ENCODE results near the gene TMEM245.

Gene TMEM245

DNA sequence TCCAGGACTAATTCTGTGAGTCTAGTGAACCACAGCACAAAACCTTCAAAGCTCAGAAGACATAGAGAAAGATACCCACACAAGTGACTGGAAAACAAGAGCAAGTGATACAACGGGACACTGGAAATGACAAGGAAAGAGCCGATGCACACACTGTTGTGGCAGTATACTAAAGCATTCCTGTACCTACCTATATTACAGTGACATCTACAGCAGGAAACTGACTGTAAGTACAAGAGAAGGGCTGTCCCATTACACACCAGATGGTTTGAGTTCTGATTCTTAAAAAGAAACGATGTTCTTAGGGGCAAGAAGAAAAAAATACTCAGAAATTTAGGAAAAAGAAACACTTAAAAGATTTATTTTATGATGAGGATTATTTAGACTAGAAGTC lies 18.5 kb downstream of the TMEM245 start:
- DNase-seq (ENCODE audit: low spot score) = no peak

DNA sequence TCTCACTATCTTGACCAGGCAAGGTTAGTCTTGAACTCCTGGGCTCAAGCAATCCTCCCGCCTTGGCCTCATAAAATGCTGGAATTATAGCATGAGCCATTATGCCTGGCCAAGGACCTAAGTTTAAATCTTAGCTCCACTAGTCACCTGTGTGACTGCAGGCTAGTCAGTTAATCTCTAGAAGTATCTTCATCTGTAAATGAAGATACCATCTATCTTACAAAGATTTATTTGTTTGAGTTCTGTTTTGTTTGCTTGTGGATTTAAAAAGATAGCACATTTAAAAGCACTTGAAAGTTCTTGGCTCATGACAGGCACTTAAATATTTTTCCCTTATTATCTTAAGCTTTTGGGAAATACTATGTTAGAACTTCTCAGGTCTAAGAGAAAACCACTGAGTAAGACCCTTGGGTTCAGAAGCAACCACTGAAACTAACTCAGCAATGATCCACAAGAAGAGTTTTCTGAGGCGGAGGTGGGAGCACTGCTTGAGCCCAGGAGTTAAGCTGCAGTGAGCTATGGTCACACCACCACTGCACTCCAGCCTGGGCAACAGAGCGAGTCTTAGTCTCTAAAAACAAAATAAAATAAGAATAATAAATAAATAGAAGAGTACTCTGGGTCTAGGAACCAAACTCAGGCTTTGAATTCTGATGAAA lies 19.1 kb downstream of the TMEM245 start:
- DNase-seq (ENCODE audit: low spot score) = no peak

DNA sequence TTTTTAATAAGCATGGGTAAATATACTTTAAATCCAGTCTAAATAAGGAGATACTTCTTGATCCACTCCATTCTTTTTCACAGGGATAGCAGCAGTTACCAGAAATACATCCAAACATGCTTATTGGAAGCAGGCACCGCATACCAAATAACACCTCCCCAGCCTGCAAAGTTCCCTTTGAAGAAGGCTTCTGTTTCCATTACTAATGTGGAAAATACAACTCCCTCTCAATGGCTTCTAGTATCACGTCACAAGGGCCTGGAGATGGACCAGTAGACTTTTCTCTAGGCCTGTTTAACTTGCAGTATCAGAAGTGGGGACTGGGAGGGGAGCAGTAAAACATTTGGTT lies 20.8 kb downstream of the TMEM245 start:
- no peak for DNase-seq (ENCODE audit: low spot score)

DNA sequence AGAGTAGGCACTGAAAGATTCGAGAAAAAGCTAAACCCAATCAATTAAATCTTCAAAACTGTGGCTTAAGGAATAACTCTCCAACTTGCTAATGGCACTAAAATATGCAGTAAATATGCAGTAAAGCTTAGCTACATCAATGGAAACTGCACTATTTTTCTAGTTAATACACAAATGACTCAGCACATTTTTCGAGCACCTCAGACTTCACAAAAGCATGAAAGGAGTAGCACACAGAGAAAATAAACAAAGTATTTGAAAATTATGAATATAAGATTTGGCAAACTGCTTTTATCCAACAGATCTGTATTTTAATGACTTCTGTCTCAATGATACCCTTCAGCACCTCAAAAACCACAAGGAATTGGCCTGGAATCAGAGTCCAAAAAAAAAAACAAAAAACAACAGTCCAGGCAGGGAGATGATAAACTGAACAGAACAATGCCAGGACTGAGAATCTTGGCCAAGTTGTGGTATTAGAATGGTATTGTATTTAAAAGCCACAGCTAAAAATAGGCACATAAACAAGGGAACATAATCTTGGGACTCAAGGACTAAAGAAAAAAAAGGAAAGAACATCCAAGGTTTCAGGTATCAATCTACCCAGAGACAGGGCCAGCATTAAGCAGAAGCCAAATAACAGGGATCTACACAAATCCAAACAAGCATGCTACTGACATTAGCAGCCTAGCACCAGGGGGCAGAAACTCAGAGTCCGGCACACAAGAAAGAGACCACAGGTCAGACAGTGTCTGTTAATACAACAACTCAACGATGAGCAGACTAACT lies 21.4 kb downstream of the TMEM245 start:
- peak; percentile 37 for DNase-seq (ENCODE audit: low spot score)

DNA sequence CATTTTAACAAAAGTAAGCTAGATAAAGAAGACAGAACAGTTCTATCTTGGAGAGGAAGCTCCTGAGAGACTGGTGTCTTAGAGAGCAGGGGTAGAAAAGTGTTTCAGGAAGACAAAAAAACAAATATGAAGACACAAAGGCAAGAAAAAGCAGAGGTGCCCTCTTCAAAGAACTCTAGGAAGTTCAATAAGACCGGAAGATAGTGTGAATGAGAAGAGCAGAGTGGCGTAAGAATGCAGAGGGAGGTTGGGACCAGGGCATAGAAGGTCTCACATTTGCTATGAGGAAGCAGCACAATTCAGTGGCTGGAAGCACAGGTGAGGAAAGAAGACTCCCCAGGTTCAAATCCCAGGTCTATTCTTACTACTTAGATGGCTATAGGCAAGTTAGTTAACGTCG lies 22.6 kb downstream of the TMEM245 start:
- DNase-seq (ENCODE audit: low spot score) = no peak

DNA sequence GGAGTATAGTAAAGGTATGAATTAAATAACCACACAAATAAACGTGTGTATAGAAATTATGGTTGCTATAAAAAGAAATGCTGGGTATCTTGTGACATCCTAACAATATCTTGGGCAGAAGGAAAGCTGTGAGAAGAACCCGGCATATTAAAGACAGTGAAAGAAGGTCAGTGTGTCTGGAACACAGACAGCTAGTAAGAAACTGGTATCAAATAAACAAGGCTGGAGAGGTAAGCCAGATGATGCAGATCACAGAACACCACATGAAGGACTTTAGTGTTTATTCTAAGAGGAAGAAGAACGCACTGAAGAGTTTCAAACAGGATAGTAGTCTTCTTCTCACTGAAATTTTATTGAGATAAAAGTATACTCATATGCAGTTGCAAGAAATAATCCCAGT lies 24.4 kb downstream of the TMEM245 start:
- no peak for DNase-seq (ENCODE audit: low spot score)

DNA sequence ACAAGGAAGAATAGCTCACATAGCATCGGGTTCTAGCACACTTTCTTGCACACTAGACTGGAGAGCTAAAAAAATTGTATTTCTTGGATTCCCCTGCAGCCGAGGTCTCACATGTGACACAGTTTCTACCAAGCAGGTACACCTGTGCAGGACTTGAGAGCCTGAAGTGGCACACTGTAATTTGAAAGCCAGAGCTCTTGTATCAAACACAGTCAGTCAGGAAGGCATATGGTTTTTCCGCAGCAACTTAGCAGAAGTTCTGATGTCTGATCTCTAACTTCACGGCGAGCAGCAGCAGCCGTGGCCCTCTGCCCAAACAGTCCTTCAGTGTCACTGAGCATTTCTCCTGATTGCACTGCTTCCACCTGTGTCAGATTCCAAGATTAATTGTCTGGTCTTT lies 25.5 kb downstream of the TMEM245 start:
- no peak for DNase-seq (ENCODE audit: low spot score)

DNA sequence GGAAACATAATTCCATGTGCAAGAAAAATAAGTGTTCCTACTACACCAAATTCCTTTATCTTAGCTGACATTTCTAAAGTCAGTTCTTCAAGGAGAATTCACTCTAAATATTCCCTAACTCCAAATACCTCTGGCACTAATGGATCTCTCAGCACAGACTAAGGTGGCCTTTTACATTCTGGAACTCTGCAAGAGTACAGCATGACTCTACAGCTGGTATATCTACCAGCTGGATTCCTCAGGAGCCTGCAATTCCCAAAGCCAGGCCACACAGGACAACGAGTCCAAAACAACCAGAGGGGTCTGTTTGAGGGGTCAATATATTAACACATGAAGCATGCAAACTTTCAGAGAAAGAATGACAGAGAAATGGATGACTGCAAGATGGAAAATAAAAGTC lies 27.2 kb downstream of the TMEM245 start:
- no peak for DNase-seq (ENCODE audit: low spot score)

DNA sequence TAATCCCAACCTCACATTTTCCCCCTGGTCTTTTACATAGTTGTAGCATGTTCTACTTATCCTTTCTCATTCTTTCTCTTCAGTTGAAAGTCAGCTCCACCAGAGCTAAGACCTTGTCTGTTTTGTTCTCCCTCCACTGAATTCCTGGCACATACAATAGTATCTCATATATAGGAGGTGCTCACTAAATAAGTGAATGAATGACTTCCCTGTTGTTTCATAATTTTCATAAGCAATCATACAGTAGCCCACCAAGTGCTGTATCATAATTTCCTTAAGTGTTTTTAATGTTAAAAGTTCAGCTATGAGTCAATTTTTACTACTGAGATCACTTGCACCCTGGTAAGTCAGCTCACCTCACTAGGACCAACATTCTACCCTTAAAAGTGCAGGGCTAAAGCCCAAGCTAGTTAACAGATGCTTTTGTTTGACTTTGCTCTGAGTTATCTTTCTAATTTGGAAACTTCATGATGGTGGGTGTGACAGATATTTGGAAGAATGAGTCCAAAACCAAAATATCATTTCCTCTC lies 27.6 kb downstream of the TMEM245 start:
- no peak for DNase-seq (ENCODE audit: low spot score)

DNA sequence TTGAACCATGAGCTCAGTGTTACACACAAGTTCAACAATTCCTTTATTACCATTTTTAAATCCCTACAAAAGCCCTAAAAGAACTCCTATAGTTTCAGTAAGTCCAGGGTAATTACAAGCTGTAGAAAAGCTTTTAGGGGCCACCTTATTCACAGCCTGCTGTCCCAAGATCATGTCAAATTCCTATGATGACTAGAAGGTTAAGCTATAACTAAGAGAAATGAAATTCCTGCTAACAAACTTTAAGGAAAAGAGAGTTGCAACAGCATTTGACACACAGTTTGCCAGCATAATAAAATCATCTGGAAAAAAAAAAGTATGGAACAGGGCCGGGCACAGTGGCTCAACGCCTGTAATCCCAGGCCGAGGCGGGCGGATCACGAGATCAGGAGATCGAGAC lies 31.5 kb downstream of the TMEM245 start:
- no peak for DNase-seq (ENCODE audit: low spot score)

DNA sequence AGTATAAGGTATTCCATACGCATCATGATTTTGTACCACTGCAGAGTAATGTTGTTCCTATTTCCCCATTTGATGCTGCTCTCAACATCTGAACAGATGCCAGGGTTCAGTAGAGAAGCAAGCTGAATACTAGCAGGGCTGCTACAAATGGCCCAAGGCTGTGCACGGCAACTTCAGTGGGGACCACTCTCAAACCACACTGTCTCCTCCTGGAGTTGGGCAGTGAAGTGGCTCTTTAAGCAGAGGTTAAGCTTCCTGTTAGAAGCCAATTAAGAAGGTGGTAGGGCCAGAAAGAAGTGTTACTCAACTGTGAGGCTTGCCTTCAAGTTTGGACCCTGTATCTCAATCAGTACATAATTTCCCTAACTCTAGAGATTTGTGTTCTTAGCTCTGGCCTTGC lies 32.0 kb downstream of the TMEM245 start:
- no peak for DNase-seq (ENCODE audit: low spot score)

DNA sequence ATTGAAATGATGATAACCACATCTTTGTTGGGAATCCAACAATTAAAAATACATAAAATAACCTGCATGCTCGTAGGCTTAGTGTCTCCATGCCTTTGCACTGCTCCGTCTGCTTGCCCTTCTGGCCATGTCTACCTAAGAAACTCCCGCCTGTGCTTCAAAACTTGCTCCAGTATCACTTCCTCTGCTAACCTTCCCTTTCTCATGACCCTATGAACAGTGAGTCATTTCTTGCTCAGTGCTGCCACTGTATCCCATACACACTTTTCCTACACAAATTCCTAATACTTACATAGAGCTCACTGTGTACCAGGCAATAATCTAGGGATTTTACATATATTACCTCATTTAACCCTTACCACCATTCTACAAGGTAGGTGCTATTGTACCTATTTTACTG lies 33.5 kb downstream of the TMEM245 start:
- DNase-seq (ENCODE audit: low spot score) = no peak

DNA sequence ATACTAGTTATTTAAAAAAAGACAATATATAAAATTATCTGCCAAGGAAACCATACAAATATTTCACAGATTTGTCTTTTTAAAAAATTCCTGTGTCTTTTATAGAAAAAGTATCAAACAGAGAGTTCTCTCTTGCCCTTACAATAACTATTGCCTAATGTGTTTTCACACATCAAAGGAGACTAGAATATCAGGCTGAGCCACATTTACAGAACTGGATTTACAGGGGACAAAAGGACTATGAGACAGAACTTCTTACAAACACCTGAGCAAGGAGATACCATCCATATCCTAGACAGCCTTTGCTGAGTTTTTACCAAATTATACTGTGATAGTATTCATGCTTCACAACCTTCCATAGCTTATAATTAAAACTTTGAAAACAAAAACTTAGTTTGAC lies 34.2 kb downstream of the TMEM245 start:
- no peak for DNase-seq (ENCODE audit: low spot score)

DNA sequence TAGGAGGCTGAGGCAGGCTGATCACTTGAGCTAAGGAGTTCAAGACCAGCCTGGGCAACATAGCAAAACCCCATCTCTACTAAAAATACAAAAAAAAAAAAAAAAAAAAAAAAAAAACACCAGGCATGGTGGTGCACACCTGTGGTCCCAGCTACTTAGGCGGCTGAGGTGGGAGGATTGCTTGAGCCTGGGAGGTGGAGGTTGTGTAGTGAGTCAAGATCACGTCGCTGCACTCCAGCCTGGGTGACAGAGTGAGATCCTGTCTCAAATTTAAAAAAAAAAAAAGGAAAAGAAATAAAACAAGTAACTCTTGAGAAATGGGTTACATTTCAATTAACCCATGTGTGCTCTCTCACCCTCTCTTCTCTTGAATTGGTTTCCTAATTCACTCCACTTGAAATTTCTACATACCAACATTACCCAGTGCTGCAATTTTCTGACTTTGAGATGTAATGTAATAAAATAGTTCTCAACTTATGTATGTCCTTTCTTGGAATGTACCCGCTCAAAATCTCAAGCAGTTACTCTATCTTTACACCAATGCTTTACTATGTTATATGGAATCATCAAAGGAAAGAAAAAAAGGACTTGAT lies 35.8 kb downstream of the TMEM245 start:
- no peak for DNase-seq (ENCODE audit: low spot score)

DNA sequence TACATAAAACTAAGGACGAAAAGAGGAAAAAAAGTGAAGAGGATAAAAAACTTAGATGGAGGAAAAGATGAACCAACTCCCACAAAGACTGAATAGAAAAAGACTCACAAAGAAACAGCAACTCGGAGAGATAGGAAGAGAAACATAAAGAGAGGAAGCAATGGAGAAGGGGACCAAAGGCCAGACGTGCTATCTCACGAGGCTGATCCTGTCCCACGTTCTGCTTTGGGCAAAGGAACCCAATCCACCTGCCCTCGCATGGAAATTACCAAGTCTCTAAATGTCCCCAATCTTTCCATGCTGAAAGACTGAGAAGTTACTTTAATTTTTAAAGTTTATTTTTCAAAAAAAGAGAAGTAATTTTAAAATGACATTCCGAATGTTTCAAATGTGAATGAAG lies 36.6 kb downstream of the TMEM245 start:
- no peak for DNase-seq (ENCODE audit: low spot score)

DNA sequence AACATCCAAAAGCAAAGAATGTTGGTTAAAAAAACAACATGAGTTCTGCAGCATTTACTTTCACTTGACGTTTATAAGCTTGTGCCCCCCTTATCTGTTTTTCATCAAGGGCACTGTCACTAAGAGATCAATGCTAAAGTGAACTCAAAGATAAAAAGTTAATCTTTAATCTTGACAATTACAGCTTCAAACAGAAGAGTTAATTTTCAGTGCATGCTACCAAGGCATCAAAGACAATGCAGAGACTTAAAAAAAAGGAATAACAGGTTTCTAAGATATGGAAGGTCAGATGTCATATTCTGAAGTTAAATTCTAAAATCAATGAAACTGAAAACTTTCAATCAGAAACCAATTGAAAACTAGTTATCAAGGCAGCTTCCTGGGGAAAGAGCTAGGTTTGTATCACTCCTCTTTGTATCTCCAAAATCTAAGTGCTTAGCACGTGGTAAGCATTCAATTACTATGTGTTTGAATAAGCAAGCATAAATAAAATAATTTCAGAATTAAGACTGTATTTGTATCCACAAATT lies 37.6 kb downstream of the TMEM245 start:
- DNase-seq (ENCODE audit: low spot score) = no peak

DNA sequence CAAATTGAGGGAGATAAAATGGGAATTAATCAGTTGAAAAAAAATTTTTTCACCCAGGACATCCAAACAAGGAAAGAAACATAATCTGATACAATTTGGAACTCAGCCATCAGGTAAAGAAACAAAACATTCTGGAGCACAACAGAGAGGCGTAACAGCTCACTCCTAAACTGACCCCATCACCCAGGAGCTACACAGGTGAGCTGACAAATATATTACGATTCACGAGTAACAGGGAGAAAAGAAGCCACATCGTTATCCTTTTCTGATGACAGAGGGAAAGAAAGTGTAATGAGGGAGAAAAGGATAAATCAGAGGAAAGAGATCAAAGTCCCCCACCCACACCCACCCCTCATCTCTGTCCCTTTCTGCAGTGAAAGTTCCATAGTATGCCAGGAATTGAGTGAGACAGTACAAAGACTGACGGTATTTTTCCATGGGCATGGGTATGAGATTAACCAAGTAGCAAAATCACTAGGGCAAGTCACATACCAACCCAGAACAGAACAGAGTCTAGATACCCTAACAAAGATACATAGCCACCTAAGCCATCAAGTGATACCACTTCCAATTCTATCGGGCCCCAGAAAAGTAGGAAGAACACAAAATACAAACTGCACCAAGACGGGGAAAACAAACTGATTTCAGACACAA lies 45.4 kb downstream of the TMEM245 start:
- no peak for DNase-seq (ENCODE audit: low spot score)

DNA sequence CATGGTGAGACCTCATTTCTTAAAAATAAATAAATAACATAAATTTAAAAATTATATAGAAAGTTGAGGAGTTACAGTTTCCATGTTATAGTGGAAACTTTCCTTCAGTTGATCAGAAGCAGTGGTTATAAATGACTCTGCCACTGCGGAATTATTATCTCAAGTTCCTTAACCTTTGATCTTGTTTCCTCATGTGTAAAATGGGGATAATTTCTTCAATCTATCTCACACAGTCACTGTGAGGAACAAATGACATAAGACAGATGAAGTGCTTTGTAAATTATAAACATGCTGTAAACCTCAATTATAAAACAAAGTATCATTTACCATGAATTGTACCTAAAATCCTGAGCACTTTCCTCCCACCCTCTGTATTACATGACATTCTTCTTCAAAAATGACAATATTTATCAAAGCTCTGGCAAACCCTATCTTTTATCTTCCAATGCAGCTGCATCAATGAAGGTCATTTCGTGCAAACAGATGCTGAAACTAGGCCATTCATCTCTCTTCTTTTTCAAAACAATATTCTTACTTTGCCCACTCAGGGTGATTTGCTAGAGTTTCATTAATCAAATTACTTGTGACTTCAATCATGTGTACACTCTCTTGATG lies 46.8 kb downstream of the TMEM245 start:
- no peak for DNase-seq (ENCODE audit: low spot score)

DNA sequence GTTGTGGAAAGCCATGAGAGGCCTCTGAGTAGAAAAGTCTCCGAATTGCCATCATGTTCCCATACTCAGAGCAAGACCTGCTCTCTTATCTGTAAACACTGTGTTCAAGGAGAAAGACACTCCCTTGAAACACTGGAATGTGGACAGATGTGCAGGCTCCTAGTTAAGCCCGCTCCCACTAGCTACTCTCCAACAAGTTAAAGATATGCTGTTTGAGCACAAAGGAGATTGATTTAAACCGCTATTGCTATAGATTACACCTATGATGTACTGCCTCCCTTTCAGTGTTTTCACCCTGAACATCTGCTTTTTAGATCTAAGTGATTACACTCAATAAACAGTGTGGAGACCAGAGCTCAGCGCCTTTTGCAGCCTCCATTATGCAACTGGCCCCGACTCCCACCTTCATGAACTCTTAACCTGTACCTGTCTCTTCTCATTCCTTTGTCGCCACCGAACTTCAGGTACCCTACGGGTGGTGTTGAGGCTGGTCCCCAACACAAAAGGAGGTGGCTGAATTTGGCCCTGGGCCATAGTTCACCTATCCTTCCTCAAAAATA lies 47.5 kb downstream of the TMEM245 start:
- no peak for DNase-seq (ENCODE audit: low spot score)

DNA sequence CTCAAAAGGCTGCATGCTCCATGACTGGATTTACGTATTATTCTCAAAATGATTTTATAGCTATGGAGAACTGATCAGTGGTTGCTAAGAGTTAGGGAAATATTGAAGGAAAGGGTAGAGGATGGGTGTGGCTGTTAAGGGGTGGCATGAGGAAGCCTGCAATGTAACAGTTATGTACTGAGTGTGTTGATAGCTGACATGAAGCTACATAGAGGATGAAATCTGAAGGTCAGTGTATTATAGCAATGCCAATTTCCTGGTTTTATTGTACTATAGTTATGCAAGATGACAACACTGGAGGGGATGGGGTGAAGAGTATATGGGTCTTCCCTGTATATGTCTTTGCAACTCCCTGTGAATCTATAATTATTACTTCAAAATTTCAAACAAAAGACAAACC lies 51.0 kb downstream of the TMEM245 start:
- DNase-seq (ENCODE audit: low spot score) = no peak

DNA sequence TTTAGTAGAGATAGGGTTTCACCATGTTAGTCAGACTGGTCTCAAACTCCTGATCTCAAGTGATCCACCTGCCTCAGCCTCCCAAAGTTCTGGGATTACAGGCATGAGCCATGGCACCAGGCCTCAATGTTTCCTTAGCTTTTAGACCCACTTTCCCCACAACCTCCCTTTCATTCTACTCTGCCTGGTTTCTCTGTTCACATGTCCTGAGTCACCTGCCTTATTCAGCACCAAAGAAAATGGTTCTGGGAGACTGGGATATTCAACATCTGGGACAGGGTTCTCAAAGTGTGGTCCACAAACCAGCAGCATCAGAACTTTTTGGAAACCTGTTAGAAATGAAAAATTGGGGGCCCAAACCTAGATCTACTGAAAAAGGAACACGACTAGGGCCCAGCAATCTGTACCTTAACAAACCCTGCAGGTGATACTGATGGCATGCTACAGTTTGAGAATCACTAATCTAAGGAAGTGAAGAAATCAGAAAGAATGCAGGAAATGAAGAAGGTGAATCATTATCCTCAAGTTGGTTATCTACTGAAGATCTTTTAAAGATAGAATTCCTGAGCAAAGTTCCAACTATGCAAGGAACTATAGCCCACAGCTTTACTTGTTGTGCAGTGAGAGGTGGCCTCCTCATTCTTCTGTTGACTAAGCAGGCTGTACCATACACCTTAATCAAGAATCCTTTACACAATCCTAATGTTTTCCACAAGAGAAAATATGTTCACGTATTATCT lies 54.6 kb downstream of the TMEM245 start:
- DNase-seq (ENCODE audit: low spot score) = peak; percentile 31
